Skeletal muscle tissue (tissue), 4 donors: ENCODE measurements around the gene PPP2R5D. TPM values are rescaled to one million over a fixed set of nuclear protein-coding genes. Genes with fewer than 3 reads are reported as not detected.
"Not testable (repeated sequence)": the region's sequence is repeated elsewhere in the genome, so short reads cannot be mapped to it uniquely, and the experiment has no call there.

Experiments
- H3K27ac ChIP-seq: one replicate; pipeline ENCODE4 v1.7.0; 2013; ENCODE audit warnings: mild to moderate bottlenecking, low read depth, low read length, inconsistent platforms
- H3K27me3 ChIP-seq, 3 donors: one replicate each; pipeline ENCODE4 v1.7.0; 2013; ENCODE audit warnings: low read length in 3 of 3; ENCODE audit not compliant: control insufficient read depth in 3 of 3, insufficient read depth in 3 of 3
- H3K36me3 ChIP-seq, 3 donors: one replicate each; pipeline ENCODE4 v1.7.0; 2013; ENCODE audit warnings: low read length in 3 of 3; ENCODE audit not compliant: control insufficient read depth in 3 of 3, insufficient read depth in 3 of 3
- H3K4me1 ChIP-seq, 3 donors: one replicate each; pipeline ENCODE4 v1.7.0; 2013; ENCODE audit warnings: low read length in 3 of 3, mild to moderate bottlenecking in 3 of 3; ENCODE audit not compliant: control insufficient read depth in 3 of 3, insufficient read depth in 3 of 3
- H3K4me3 ChIP-seq, 3 donors: one replicate each; pipeline ENCODE4 v1.7.0; 2013; ENCODE audit warnings: low read length in 3 of 3
- H3K9ac ChIP-seq, 3 donors: one replicate each; pipeline ENCODE4 v1.7.0; 2013; ENCODE audit warnings: low read length in 3 of 3, mild to moderate bottlenecking in 3 of 3, moderate library complexity in 2 of 3, low read depth in 1 of 3
- H3K9me3 ChIP-seq, 3 donors: one replicate each; pipeline ENCODE4 v1.7.0; 2013; ENCODE audit warnings: low read length in 3 of 3; ENCODE audit not compliant: control insufficient read depth in 3 of 3
- total RNA-seq: library from RNA; depleted of rRNA; stranded (reverse); fragments of >200 nt; gene quantifications from one replicate; pipeline ENCODE4 v1.2.3, GENCODE V29; 2014
- donor health status: Osteomylitis.

Gene PPP2R5D
- total RNA-seq, 1 donor from 2014 or later = 31.3 TPM

GRCh38 chr6:43035495-43036194, 51.3 kb downstream of the PPP2R5D start:
- Histone ChIP-seq H3K27ac (peak overlapping the region; percentile 89), H3K4me1 (peaks cover 30 to 40% (median 33%) of the 10 kb centered on the region in 3 donors), H3K36me3 (peaks cover 24 to 46% (median 43%) of the 10 kb centered on the region in 3 donors), H3K9me3 (no peaks in the 10 kb centered on the region), H3K9ac (peak overlapping the region; percentile 15 to 81 (median 62)), H3K27me3 (no peaks in the 10 kb centered on the region), H3K4me3 (peak overlapping the region in 2 of 3 donors; percentile 41 to 52)

- Histone ChIP-seq H3K36me3 (peaks cover 27 to 49% (median 47%) of the 10 kb centered on the region in 3 donors), H3K27me3 (no peaks in the 10 kb centered on the region), H3K27ac (peak overlapping the region; percentile 56), H3K9ac (peak overlapping the region in 1 of 3 donors; percentile 50), H3K9me3 (no peaks in the 10 kb centered on the region), H3K4me1 (peaks cover 30 to 40% (median 33%) of the 10 kb centered on the region in 3 donors), H3K4me3 (peak overlapping the region in 1 of 3 donors; percentile 13)
These were observed 52.3 kb downstream of the PPP2R5D start for GRCh38 chr6:43036712-43037111.

DNA sequence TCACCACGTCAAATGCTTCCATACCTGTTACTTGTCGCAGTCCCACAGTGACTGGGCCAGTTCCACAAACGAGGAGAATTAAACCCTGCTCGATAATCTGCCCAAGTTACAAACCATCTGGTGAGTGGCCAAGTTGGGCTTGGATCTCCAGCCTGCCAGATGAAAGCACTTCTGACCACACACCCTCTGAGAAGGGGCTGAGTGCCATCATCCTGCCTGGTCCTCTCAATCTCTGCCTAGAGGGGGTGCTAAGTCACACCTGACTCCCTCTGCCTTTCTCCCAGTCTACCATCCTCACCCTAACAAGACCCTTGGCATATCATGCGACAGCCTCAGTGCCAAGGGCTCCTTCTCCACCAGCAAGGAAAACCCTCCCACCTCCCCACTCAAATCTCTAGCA, 52.8 kb downstream of the PPP2R5D start:
- H3K9me3 ChIP-seq = no peaks in the 10 kb centered on the region
- no peaks in the 10 kb centered on the region for H3K27me3 ChIP-seq
- H3K9ac ChIP-seq = peak overlapping the region in 1 of 3 donors; percentile 50
- H3K4me3 ChIP-seq = no peak overlapping the region
- H3K4me1 ChIP-seq = peaks cover 30 to 40% (median 33%) of the 10 kb centered on the region in 3 donors
- H3K27ac ChIP-seq = peak overlapping the region; percentile 56
- H3K36me3 ChIP-seq = peaks cover 27 to 48% (median 46%) of the 10 kb centered on the region in 3 donors

DNA sequence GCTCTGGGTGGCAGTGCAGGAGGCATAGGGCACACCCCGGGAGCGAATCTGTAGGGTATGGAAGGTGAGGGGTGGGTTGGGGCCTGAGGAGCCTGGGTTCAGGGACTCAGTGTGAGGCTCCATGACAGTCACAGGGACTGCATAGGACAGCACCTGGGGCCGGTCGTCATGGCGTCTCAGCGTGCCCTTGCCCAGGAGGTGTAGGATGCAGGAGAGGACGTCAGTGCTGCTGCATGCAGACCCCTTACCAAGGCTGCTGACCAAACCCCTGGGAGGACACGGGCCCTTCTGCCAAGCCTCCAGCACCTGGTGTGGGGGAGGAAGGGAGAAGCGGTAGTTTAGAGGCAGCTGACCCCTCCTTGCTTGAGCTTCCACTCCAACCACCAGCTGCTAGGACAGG, 53.3 kb downstream of the PPP2R5D start:
- H3K27me3 ChIP-seq = no peaks in the 10 kb centered on the region
- H3K9me3 ChIP-seq = no peaks in the 10 kb centered on the region
- H3K4me3 ChIP-seq = no peak overlapping the region
- peak overlapping the region; percentile 56 for H3K27ac ChIP-seq
- peaks cover 25 to 48% (median 46%) of the 10 kb centered on the region in 3 donors for H3K36me3 ChIP-seq
- peaks cover 30 to 40% (median 33%) of the 10 kb centered on the region in 3 donors for H3K4me1 ChIP-seq
- H3K9ac ChIP-seq = peak overlapping the region in 1 of 3 donors; percentile 16

DNA sequence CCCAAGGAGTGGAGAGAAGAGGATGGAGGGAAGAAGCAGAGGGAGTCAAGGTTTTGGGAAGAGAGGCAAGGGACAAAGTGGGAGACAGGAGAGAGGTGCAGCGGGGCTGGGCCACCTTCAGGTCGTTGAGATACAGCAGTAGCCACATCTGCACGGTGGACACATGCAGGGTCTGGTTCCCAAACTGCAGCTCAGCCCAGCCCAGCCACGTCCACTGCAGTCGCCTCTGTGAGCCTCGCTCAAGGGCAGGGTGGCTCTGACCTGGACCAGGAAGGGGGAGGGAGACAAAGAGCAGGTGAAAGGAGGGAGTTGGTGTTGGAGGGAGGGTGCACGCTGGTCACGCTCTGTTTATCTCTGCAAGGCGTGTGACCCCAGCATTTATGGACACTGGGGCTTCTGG, 54.4 kb downstream of the PPP2R5D start:
- Histone ChIP-seq H3K27me3 (no peaks in the 10 kb centered on the region), H3K4me3 (no peak overlapping the region), H3K27ac (no peak overlapping the region), H3K9me3 (no peaks in the 10 kb centered on the region), H3K36me3 (peaks cover 30 to 54% (median 51%) of the 10 kb centered on the region in 3 donors), H3K9ac (no peak overlapping the region), H3K4me1 (peaks cover 30 to 40% (median 33%) of the 10 kb centered on the region in 3 donors)

- H3K36me3 ChIP-seq = peaks cover 26 to 65% (median 57%) of the 10 kb centered on the region in 3 donors
- H3K27me3 ChIP-seq = no peaks in the 10 kb centered on the region
- H3K4me1 ChIP-seq = peaks cover 17 to 28% (median 20%) of the 10 kb centered on the region in 3 donors
- H3K9me3 ChIP-seq = no peaks in the 10 kb centered on the region
- H3K4me3 ChIP-seq = no peak overlapping the region
- H3K27ac ChIP-seq = no peak overlapping the region
- no peak overlapping the region for H3K9ac ChIP-seq
These were observed 56.3 kb downstream of the PPP2R5D start for GRCh38 chr6:43040542-43041257.

GRCh38 chr6:43041475-43041874, 57.1 kb downstream of the PPP2R5D start:
- not testable (repeated sequence) for H3K27ac ChIP-seq, H3K9ac ChIP-seq, H3K4me3 ChIP-seq, H3K27me3 ChIP-seq, H3K9me3 ChIP-seq
- peaks cover 14 to 27% (median 19%) of the 10 kb centered on the region in 3 donors for H3K4me1 ChIP-seq
- peaks cover 27 to 72% (median 64%) of the 10 kb centered on the region in 3 donors for H3K36me3 ChIP-seq

DNA sequence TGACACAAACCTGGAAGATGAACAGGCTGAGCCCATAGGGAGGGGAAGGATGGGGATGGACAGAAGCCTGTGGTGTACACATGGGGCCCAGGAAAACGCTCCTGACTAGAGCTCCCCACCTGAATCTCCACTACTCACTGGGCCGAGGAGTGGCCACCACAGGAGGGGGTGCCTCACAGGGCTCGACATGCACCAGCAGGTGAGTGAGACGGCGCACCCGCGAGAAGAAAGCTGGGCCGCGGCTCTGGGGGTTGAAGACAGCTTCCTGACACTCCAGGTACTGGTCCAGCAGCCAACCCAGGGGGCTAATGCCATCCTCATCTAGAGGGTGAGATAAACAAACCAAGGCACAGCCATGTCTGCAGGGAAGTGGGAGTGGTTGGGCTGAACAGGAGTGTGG, 58.9 kb downstream of the PPP2R5D start:
- Histone ChIP-seq H3K4me1 (peaks cover 0 to 10% (median 8%) of the 10 kb centered on the region in 3 donors), H3K27ac (no peak overlapping the region), H3K27me3 (no peaks in the 10 kb centered on the region), H3K9ac (no peak overlapping the region), H3K9me3 (no peaks in the 10 kb centered on the region), H3K4me3 (no peak overlapping the region), H3K36me3 (peaks cover 30 to 72% (median 58%) of the 10 kb centered on the region in 3 donors)

DNA sequence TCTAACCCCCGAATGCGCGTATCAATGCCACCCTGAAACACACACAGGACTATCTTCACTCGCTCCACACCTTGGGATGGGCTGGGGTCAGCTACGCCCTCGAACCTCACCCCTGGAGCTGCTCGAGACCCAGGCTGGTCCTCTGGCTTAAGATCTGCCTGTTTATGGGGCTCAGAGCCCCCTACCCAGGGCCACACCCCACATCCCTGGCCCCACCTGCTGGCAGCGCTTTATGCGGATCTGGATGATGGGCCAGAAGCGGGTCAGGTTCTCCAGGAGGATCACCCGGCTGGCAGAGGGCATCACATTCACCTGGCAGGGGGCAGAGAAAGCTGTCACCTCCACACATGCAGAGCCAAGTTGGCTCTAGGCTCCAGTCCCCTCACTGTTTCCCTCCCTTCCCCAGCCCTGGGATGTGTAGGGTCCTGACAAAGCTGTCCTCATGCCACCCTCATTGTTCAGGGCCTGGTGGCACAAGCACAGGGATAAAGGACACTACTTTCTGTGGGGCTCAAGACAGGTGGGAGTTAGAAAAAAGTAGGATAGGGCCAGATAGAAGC, 61.1 kb downstream of the PPP2R5D start:
- H3K27me3 ChIP-seq = no peaks in the 10 kb centered on the region
- H3K9me3 ChIP-seq = no peaks in the 10 kb centered on the region
- H3K27ac ChIP-seq = no peak overlapping the region
- no peak overlapping the region for H3K4me3 ChIP-seq
- H3K36me3 ChIP-seq = peaks cover 34 to 72% (median 56%) of the 10 kb centered on the region in 3 donors
- H3K9ac ChIP-seq = no peak overlapping the region
- H3K4me1 ChIP-seq = no peaks in the 10 kb centered on the region
